ENCODE results near the gene ATRIP. TPM values are rescaled to one million over a fixed set of nuclear protein-coding genes. Genes with fewer than 3 reads are reported as not detected.

ATRIP gene
- total and polyA plus RNA-seq, 2 of the 8 experiments (the other 6 are each of a cell fraction or from before 2014, with no cell fraction given), result 18.5 to 20.2 TPM

- no peak overlapping the region for H2AK5ac ChIP-seq (ENCODE audit: low read depth, low read length)
- no peaks in the 10 kb centered on the region for H3K79me1 ChIP-seq (ENCODE audit: low read depth, low read length)
- CTCF ChIA-PET (ENCODE audit: partially characterized antibody), result interaction anchor here (1.0 to 9.2 kb wide), 5 partner anchors 11 to 143 kb away, joined by 3 to 220 read pairs (median 8); no protein-coding TSS in a partner anchor
- no peak for TF ChIP-seq TCF12 (IDR thresholded peaks at IDR 0.05; ENCODE audit: low read depth, low read length)
- TF ChIP-seq RAD21 (IDR thresholded peaks at IDR 0.05 in 1 of 2, conservative IDR thresholded peaks at IDR 0.05 in 1 of 2; ENCODE audit: low read depth in 2 of 2, low read length in 2 of 2), result no peak
- TF ChIP-seq, protein P1, sequence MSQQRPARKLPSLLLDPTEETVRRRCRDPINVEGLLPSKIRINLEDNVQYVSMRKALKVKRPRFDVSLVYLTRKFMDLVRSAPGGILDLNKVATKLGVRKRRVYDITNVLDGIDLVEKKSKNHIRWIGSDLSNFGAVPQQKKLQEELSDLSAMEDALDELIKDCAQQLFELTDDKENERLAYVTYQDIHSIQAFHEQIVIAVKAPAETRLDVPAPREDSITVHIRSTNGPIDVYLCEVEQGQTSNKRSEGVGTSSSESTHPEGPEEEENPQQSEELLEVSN (IDR thresholded peaks at IDR 0.05), result no peak
- TF ChIP-seq HDAC6 (IDR thresholded peaks at IDR 0.05; ENCODE audit: low read depth, low read length), result no peak
- TF ChIP-seq PHF8 (conservative IDR thresholded peaks at IDR 0.05; ENCODE audit: low read depth, low read length), result no peak
- TF ChIP-seq RFX5 (IDR thresholded peaks at IDR 0.05; ENCODE audit: borderline replicate concordance, low read depth, low read length), result no peak
- TF ChIP-seq MAFK (IDR thresholded peaks at IDR 0.05; ENCODE audit: low read depth, low read length), result no peak
- no peak for TF ChIP-seq ATF2 (IDR thresholded peaks at IDR 0.05; ENCODE audit: low read length)
- TF ChIP-seq SAP30 (IDR thresholded peaks at IDR 0.05; ENCODE audit: insufficient read depth, insufficient replicate concordance, low read length), result no peak
- no peak for TF ChIP-seq FOSL1 (IDR thresholded peaks at IDR 0.05; ENCODE audit: insufficient read depth, low read depth, low read length)
These were observed 41.1 kb upstream of the ATRIP start for GRCh38 chr3:48405343-48405881.

More at GRCh38 chr3:48405343-48405881, 41.1 kb upstream of the ATRIP start:
- Histone ChIP-seq H3K4me1 (replicated peaks in 1 of 4; ENCODE audit: control insufficient read depth in 3 of 4, insufficient read depth in 4 of 4, low read length in 3 of 4) (no peaks in the 10 kb centered on the region), H3K18ac (ENCODE audit: extremely low read depth, low read length) (no peak overlapping the region), H3K27ac (ENCODE audit: low read depth, low read length) (no peak overlapping the region), H2BK15ac (ENCODE audit: low read length) (no peak overlapping the region), H3K9ac (replicated peaks in 1 of 4; ENCODE audit: extremely low read depth in 1 of 4, low read depth in 3 of 4, low read length in 3 of 4) (no peak overlapping the region), H3K79me2 (ENCODE audit: control insufficient read depth in 1 of 2, insufficient read depth in 2 of 2, low read length in 2 of 2) (no peaks in the 10 kb centered on the region), H2BK5ac (ENCODE audit: low read depth, low read length) (no peak overlapping the region), H3K4me2 (ENCODE audit: insufficient read depth in 1 of 2, low read depth in 2 of 2, low read length in 2 of 2) (no peak overlapping the region), H3K23ac (ENCODE audit: insufficient read length) (no peak overlapping the region), H4K8ac (ENCODE audit: extremely low read depth, insufficient read depth, low read length) (no peak overlapping the region; the same call in 1 of the 2 replicates), H2AFZ (ENCODE audit: low read length) (no peak overlapping the region), H3K14ac (ENCODE audit: insufficient read length) (no peak overlapping the region), H2BK120ac (replicated peaks; ENCODE audit: low read depth, low read length) (no peak overlapping the region), H3K4ac (replicated peaks; ENCODE audit: insufficient read length, low read depth, low read length) (no peak overlapping the region), H3K36me3 (ENCODE audit: control insufficient read depth in 2 of 4, insufficient read depth in 4 of 4, low read length in 3 of 4) (peaks cover 38 to 67% (median 61%) of the 10 kb centered on the region in 4 experiments), H3K27me3 (replicated peaks in 1 of 4; ENCODE audit: control insufficient read depth in 3 of 4, extremely low read depth in 1 of 4, insufficient read depth in 3 of 4, low read length in 3 of 4) (no peaks in the 10 kb centered on the region), H4K20me1 (replicated peaks in 1 of 2; ENCODE audit: control insufficient read depth in 1 of 2, insufficient read depth in 2 of 2, low read length in 2 of 2) (peaks cover 5 to 21% of the 10 kb centered on the region in 2 experiments), H4K91ac (replicated peaks; ENCODE audit: insufficient read length, low read length) (no peak overlapping the region), H3K56ac (replicated peaks; ENCODE audit: insufficient read length, low read depth, low read length) (no peak overlapping the region), H2BK20ac (ENCODE audit: low read length) (no peak overlapping the region), H3K4me3 (ENCODE audit: extremely low read depth in 1 of 4, insufficient read depth in 2 of 4, low read depth in 3 of 4, low read length in 4 of 4) (no peak overlapping the region), H3K9me3 (ENCODE audit: insufficient read depth in 2 of 2, low read depth in 1 of 2, low read length in 1 of 2) (no peaks in the 10 kb centered on the region), H4K5ac (ENCODE audit: insufficient read length, low read depth, low read length) (no peak overlapping the region), H2BK12ac (ENCODE audit: low read depth, low read length) (no peak overlapping the region), H3K23me2 (ENCODE audit: low read depth, low read length) (no peaks in the 10 kb centered on the region)
- POLR2A ChIA-PET (ENCODE audit: partially characterized antibody), result interaction anchor here (20.2 kb wide), 1 partner anchor 17 kb away, joined by 650 read pairs; the partner anchor contains the start of gene PLXNB1
- FAIRE-seq (no peak), DNase-seq (ENCODE audit: low read depth in 1 of 2, low spot score in 2 of 2) (no peak)
- 92% methylated on average over 13 of the region's 13 CpGs; no CpG with 5 or more reads in 1 of the 2 experiments for WGBS, 2 experiments (ENCODE audit: extremely low coverage in 1 of 2, insufficient coverage in 1 of 2, insufficient read length in 1 of 2, insufficient replicate concordance in 2 of 2, low coverage in 1 of 2, low lambda C conversion rate in 2 of 2, missing lambda C conversion rate in 1 of 2)

Measured in H1 (cell line).